ENCODE data around the gene ADAMTS17.

Gene ADAMTS17

GRCh38 chr15:100019601-100020000, 322.2 kb downstream of the ADAMTS17 start:
- no peak for DNase-seq (ENCODE audit: low read depth)

GRCh38 chr15:100018191-100018590, 323.6 kb downstream of the ADAMTS17 start:
- DNase-seq (ENCODE audit: low read depth): no peak

- no peak for DNase-seq (ENCODE audit: low read depth)
Measured at GRCh38 chr15:100017140-100017539, 324.6 kb downstream of the ADAMTS17 start.

- no peak for DNase-seq (ENCODE audit: low read depth)
Measured at GRCh38 chr15:100016632-100017031, 325.1 kb downstream of the ADAMTS17 start.

- no peak for DNase-seq (ENCODE audit: low read depth)
Measured at GRCh38 chr15:100011235-100011634, 330.5 kb downstream of the ADAMTS17 start.

- no peak for DNase-seq (ENCODE audit: low read depth)
Measured at GRCh38 chr15:100009372-100009771, 332.4 kb downstream of the ADAMTS17 start.

GRCh38 chr15:100008258-100008657, 333.5 kb downstream of the ADAMTS17 start:
- no peak for DNase-seq (ENCODE audit: low read depth)

GRCh38 chr15:100007609-100008008, 334.2 kb downstream of the ADAMTS17 start:
- no peak for DNase-seq (ENCODE audit: low read depth)

- no peak for DNase-seq (ENCODE audit: low read depth)
Measured at GRCh38 chr15:100005715-100006114, 336.1 kb downstream of the ADAMTS17 start.

GRCh38 chr15:100005013-100005412, 336.8 kb downstream of the ADAMTS17 start:
- DNase-seq (ENCODE audit: low read depth): no peak

GRCh38 chr15:100002787-100003536, 338.8 kb downstream of the ADAMTS17 start:
- no peak for DNase-seq (ENCODE audit: low read depth)

- no peak for DNase-seq (ENCODE audit: low read depth)
Measured at GRCh38 chr15:100002086-100002620, 339.6 kb downstream of the ADAMTS17 start.

GRCh38 chr15:100001405-100001804, 340.4 kb downstream of the ADAMTS17 start:
- no peak for DNase-seq (ENCODE audit: low read depth)

GRCh38 chr15:99999282-100000070, 342.3 kb downstream of the ADAMTS17 start:
- no peak for DNase-seq (ENCODE audit: low read depth)

GRCh38 chr15:99998661-99999101, 343.1 kb downstream of the ADAMTS17 start:
- no peak for DNase-seq (ENCODE audit: low read depth)

- DNase-seq (ENCODE audit: low read depth): no peak
Measured at GRCh38 chr15:99997112-99997651, 344.6 kb downstream of the ADAMTS17 start.

GRCh38 chr15:99996660-99997059, 345.1 kb downstream of the ADAMTS17 start:
- DNase-seq (ENCODE audit: low read depth): no peak

- DNase-seq (ENCODE audit: low read depth): no peak
Measured at GRCh38 chr15:99995543-99995942, 346.2 kb downstream of the ADAMTS17 start.

GRCh38 chr15:99994849-99995248, 346.9 kb downstream of the ADAMTS17 start:
- DNase-seq (ENCODE audit: low read depth): no peak

GRCh38 chr15:99993681-99994131, 348.1 kb downstream of the ADAMTS17 start:
- no peak for DNase-seq (ENCODE audit: low read depth)

- no peak for DNase-seq (ENCODE audit: low read depth)
Measured at GRCh38 chr15:99993262-99993661, 348.5 kb downstream of the ADAMTS17 start.

- no peak for DNase-seq (ENCODE audit: low read depth)
Measured at GRCh38 chr15:99992611-99993231, 349.1 kb downstream of the ADAMTS17 start.
